SW480 (cell line): ENCODE results near the gene FGD5.
A peak's percentile ranks its signal among the peaks of the same experiment; 100 is the strongest.

Experiments
- DNase-seq: peaks from one replicate; pipeline ENCODE4 v3.0.0-alpha.2; 2016; ENCODE audit warnings: low spot score

Gene FGD5

GRCh38 chr3:14787630-14788029 lies 31.1 kb upstream of the FGD5 start:
- DNase-seq: no peak

DNA sequence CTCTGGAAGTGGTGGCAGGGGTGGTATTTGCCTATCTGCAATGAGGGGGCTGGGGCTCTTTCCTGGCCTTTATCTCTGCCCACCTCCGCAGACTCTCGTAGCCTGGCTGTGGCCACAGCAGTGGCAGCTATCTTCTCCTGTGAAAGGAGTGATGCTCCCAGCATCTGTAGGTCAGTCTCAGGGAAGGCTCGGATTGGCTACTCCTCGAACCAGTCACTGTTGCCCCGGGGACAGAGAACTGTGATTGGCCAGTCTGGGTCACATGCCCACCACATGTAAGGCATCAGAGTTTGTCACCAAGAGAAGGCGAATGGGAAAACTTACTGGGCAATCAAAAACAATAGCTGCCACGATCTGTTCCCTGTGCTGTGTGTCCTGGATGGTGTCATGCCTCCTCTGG lies 30.1 kb upstream of the FGD5 start:
- DNase-seq: no peak

GRCh38 chr3:14789221-14789620 lies 29.5 kb upstream of the FGD5 start:
- DNase-seq: no peak

DNA sequence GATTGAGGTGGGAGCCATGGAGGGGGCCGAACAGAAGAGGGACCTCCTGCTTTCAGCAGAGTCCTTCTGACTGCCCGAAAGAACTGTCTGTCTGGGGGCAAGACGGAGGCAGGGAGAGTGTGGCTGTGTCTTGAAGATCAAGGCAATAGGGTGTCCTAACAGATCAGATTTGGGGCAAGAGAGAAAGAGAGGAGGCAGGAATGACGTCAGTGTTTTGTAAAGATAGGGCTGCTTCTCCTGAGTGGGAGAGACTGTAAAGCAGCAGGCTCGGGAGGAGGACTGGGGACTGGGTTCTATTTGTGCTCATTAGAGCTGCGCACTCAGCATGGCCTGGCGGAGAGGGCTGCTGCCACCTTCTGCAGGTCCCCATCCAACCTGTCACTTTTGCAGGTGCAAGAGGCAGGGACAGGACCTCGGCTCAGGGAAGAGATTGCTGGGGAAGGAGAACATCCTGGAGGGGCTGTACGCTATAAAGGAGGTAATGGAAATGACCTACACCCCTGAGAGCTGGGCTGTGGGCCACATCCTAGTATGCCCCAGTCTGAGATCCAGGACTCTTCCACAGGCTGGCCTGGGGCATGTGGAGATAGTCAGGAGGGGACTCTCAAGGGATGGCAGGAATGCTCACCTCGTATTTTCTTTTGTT lies 29.0 kb upstream of the FGD5 start:
- no peak for DNase-seq

DNA sequence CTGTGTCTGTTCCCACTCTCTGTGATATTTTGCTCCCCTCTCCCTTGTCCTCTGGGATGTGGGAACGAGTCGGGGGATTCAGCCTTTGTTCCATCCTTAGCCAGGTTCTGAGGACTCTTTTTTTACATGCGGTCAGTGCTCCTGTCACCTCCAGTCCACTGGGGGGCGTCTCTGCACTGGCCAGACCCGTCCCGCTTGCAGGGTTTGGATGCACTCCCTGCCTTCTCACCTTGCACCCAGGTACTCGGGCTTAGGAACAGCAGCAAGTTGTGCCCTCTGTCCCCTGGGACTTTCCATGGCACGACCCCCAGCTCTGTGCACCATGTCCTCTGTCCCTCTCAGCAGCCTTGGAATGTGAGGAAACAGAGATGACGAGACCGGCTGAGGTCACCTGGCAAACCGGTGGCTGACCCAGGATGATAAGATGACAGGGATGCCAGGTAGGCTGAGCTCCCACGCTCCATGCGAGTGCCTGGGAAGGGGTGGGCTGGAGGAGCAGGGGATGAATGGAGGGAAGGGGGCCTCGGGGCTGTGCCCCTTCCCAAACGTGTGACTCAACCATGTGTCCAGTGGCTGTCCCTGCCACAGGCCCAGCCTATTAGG lies 27.3 kb upstream of the FGD5 start:
- peak; percentile 62 for DNase-seq

- DNase-seq: no peak
These were observed 26.1 kb upstream of the FGD5 start for GRCh38 chr3:14792691-14793121.

- DNase-seq: no peak
These were observed 25.5 kb upstream of the FGD5 start for GRCh38 chr3:14793126-14793857.

GRCh38 chr3:14793858-14794234 lies 24.9 kb upstream of the FGD5 start:
- DNase-seq: no peak

DNA sequence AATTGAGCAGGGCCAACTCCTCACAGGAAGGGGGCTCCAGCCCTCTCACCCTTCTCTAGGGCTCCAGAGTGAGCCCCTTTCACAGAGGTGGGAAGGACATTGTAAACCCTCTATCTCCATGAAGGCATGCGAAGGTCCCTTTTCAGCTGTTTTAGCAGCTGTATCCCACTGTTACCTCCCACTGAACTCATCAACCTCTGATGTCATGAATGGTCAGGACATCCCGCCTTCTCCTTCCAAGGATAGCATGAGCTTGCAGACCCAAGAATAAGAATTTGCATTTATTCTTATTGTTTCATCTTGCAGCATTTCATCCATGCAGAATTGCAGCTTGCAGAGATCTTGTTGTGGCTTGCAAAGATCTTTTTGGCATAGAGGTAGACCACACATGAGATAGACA lies 24.3 kb upstream of the FGD5 start:
- DNase-seq: no peak

- DNase-seq: no peak
These were observed 22.8 kb upstream of the FGD5 start for GRCh38 chr3:14795996-14796395.

DNA sequence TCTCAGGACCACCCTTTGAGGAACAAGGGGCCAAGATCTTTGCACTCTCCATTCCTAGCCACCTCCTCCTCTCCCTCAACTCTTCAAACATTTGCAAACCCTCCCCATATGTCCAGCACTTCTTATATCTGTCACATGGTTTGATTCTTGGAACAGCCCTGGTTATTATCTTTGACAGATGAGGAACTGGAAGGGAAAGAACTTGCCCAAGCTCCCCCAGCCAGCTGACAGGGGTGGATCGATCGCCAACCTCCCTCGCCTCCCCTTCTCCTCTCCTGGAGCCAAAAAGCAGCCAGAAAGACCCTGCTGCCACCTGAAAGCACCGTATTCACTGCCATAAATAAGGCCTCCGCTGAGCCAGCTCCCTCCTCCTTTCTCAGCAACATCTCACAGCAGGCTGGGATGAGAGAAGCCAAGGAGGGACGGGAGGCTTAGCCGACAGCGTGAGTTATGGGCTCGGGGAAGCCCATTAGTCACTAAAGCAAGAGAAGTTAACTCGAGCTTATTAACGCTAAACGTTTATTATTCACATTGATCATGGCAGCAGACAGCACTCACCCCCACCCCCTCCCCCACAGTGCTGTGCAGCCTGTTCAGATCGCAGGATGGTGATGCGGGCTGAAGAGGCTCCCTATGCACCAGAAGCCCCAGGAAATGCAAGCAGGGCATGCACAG lies 22.2 kb upstream of the FGD5 start:
- DNase-seq: no peak

GRCh38 chr3:14797731-14798130 lies 21.0 kb upstream of the FGD5 start:
- DNase-seq: no peak

DNA sequence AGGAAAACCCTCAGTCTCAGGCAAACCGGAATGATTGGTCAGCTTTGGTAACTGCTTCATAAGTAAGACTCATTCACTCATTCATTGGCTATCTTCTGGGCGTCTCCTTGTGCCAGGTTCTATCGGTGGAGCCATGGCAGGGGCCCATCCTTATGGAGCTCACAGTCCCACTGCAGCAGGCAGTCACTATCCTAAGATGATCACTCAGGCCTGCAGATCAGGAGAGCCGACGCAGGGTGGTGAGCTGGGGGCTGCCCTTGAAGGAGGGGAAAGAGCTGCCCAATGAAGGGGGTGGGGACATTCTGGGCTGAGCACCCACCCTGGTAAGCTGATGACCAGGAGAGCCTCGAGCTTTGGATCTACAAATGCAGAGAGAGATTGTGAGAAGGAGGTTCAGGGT lies 20.5 kb upstream of the FGD5 start:
- no peak for DNase-seq

DNA sequence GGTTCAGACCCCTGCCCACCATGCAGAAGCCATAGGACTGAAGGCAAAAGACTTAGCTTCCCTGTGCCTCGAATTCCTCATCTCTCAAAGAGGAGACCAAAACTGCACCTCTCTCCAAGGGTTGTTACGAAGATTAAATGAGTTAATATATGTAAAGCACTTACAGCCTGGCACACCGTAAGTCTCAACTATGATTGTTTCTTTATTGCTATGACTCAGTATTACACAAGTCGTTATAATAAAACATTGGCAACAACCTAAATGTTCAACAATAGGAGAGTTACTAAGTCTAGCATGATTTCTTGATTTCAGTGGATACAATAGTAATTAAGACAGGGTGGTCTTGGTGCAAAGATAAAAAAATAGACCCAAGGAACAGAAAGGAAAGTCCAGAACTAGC lies 19.6 kb upstream of the FGD5 start:
- no peak for DNase-seq

DNA sequence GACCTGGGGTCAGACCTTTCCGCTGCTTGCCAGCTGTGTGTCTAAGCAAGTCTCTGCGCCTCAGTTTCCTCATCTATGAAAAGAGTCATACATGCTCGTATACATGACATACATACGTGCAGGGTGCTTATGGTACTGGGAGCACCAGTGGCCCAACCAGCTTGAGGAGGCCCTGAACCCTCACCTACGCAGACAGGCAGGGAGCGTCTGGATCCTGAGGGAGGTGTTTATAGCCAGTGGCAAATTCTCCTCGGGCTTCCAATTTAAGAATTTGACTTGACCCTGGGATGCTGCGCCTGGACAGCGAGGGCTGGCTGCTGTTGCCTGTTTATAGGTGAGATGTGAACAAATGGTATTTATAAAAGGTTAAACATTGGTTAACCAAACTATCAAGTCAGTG lies 17.7 kb upstream of the FGD5 start:
- DNase-seq: no peak

DNA sequence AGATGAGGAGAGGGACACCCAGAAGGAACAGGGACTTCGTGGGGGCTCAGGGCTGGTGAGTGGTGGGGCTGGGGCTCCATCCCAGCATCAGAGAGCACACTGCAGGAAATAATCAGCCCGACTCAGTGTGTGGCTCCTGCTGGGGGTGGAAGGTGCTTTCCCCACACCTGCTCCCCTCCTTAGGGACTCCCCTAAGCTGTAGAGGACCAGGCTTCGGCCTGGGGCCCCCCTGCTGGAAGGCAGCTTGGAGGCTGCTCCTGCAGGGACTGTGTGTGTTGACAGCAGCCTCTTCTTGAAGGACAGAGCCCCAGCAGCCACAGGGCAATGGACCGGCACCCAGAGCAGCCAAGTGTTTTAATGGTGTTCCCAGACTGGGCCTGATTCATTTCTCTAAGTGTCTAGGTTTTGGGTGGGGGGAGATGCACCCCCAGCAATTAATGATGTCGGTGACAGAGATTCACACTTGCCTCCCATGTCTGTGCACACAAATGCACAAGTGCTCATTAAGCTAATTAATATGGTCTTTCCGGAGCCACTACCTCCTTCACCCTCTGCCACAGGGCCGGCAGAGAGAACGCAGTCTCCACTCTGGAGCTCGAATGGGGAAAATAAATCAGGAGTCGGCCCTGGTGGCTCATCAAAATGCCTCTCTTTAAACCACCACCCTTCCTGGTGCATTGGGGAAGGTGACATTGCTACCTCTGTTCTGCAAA lies 16.9 kb upstream of the FGD5 start:
- no peak for DNase-seq

GRCh38 chr3:14802381-14802731 lies 16.4 kb upstream of the FGD5 start:
- DNase-seq: no peak

DNA sequence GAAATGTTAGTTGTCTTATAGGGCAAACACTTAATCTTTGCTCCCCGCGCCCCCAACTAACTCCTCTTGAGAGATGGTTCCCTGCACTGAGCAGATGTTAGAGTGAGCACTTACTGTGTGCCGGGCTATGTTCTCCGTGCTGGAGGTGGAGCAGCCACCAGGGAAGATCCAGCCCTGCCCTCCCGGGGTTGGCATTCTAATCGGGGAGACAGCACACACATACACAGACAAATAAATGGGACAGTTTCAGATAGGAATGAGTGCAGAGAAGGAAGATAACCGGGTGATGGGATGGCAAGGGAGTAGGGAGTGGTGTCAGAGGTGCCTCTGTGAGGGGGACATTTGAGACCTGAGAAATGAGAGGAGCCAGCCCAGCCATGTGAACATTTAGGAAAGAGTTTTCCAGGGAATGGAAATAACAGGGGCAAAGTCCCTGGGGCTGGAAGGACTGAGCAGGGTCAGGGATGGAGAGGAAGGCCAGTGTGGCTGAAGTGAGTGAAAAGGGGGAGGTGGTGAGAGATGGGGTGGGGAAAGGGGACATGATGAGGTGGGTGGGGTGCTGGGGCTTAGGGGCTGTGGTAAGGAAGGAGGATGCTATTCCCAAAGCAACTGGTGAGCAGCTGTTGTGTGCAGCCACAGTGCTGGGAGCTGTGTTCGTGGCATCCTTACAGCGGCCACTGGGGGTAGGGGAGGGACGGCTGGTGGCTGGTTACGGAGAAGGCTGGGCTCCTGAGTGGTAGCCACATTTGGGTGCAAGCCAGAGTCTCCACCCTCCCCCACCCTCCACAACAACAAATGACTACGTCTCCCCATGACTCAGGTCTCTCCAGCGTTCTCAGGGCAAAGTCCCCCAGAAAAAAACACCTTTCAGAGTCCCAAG lies 15.4 kb upstream of the FGD5 start:
- DNase-seq: peak; percentile 87

DNA sequence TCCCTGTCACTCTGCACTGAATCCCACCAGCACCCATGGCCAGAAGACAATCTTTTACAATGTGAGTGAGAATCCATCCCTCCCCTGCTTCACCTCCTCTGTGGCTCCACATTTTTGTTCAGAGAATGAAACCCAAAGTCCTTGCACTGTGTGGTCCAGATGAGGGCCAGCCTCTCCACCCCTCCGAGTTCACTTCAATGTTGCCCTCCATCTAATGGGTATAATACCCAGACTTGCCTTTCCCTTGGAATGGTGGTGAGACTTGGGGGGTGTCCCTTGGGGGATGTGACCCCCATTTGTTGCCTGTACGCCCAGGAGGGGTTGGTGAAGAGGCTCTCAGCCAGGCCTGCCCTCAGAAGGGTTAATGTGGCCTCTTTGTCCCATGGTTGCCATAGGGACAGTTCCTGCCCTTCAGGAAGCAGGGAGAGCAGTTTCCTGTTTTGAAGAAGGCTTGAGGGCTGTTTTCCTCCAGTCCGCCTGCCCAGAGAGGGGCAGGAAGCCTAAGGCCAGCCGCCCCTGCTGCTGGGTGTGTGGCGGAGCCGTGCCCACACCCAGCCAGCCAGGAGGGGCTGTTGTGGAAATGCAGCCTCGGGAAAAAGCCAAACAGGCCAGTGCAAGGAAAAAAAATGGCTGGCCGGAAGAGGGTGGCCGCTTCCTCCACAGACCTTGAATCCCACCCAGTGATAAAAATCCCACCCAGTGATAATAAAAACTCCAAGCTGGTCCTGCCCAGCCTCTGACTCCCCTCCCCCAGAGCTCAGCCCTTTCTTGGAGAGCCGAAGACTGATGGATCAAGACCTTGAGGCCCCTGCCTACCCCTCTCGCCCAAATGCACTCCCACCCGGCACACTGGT lies 14.6 kb upstream of the FGD5 start:
- peak; percentile 60 for DNase-seq
